HEK293T (cell line): ENCODE results near the gene ONECUT1.

ENCODE experiments used
- CTCF ChIA-PET: fragments of 350-600 bp; formaldehyde crosslinking; extraction: SDS; loops from one replicate; lab custom pipeline; 2021; ENCODE audit warnings: antibody characterized with exemption, inconsistent platforms; lab: Yijun Ruan, JAX
- POLR2A ChIA-PET: fragments of 350-600 bp; formaldehyde crosslinking; extraction: SDS; loops from one replicate; lab custom pipeline; 2020; ENCODE audit warnings: antibody characterized with exemption, inconsistent platforms; lab: Yijun Ruan, JAX
- DNase-seq: peaks from one replicate; pipeline ENCODE4 v3.0.0; 2012; ENCODE audit warnings: mixed read lengths; ENCODE audit errors: extremely low spot score
- ARNT ChIP-seq: fragments of 450-650 bp; IDR thresholded peaks from 2 replicates; pipeline ENCODE4 v1.6.1; 2017; ENCODE audit warnings: mild to moderate bottlenecking
- BHLHE40 ChIP-seq: fragments of 450-650 bp; IDR thresholded peaks from 2 replicates; pipeline ENCODE4 v1.6.1; 2016; ENCODE audit warnings: mild to moderate bottlenecking, moderate library complexity, borderline replicate concordance
- CTBP1 ChIP-seq: fragments of 450-650 bp; IDR thresholded peaks from 2 replicates; pipeline ENCODE4 v1.6.1; 2016; ENCODE audit warnings: borderline replicate concordance
- ELF4 ChIP-seq: fragments of 450-650 bp; IDR thresholded peaks from 2 replicates; pipeline ENCODE4 v1.6.1; 2017; ENCODE audit warnings: antibody characterized with exemption
- FOXA1 ChIP-seq: fragments of 450-650 bp; IDR thresholded peaks from 2 replicates; pipeline ENCODE4 v1.6.1; 2016; ENCODE audit warnings: mild to moderate bottlenecking
- FOXK2 ChIP-seq: fragments of 450-650 bp; IDR thresholded peaks from 2 replicates; pipeline ENCODE4 v1.6.1; 2016; ENCODE audit warnings: mild to moderate bottlenecking
- FOXM1 ChIP-seq: fragments of 450-650 bp; IDR thresholded peaks from 2 replicates; pipeline ENCODE4 v1.6.1; 2017; ENCODE audit warnings: mild to moderate bottlenecking, borderline replicate concordance
- HDGF ChIP-seq: fragments of 450-650 bp; IDR thresholded peaks from 2 replicates; pipeline ENCODE4 v1.6.1; 2017; ENCODE audit warnings: antibody characterized with exemption, borderline replicate concordance
- L3MBTL2 ChIP-seq: fragments of 450-650 bp; conservative IDR thresholded peaks from 2 replicates; pipeline ENCODE4 v1.6.1; 2016; ENCODE audit warnings: mild to moderate bottlenecking
- LEF1 ChIP-seq: fragments of 450-650 bp; IDR thresholded peaks from 2 replicates; pipeline ENCODE4 v1.6.1; 2017; ENCODE audit warnings: mild to moderate bottlenecking, borderline replicate concordance
- NFRKB ChIP-seq: fragments of 450-650 bp; IDR thresholded peaks from 2 replicates; pipeline ENCODE4 v1.6.1; 2016; ENCODE audit warnings: mild to moderate bottlenecking, moderate library complexity
- PKNOX1 ChIP-seq: fragments of 450-650 bp; IDR thresholded peaks from 2 replicates; pipeline ENCODE4 v1.6.1; 2016
- SP1 ChIP-seq: fragments of 450-650 bp; IDR thresholded peaks from 2 replicates; pipeline ENCODE4 v1.6.1; 2017
- SUZ12 ChIP-seq: fragments of 450-650 bp; IDR thresholded peaks from 2 replicates; pipeline ENCODE4 v1.6.1; 2016; ENCODE audit warnings: mild to moderate bottlenecking
- TARDBP ChIP-seq: fragments of 450-650 bp; IDR thresholded peaks from 2 replicates; pipeline ENCODE4 v1.6.1; 2016
- ZNF384 ChIP-seq: fragments of 450-650 bp; IDR thresholded peaks from 2 replicates; pipeline ENCODE4 v1.6.1; 2016

ONECUT1 gene

GRCh38 chr15:52733088-52733487 lies 57.0 kb downstream of the ONECUT1 start:
- POLR2A ChIA-PET = no interaction called here
- no peak for DNase-seq
- no peak for TF ChIP-seq ARNT
- no peak for TF ChIP-seq SUZ12
- TF ChIP-seq BHLHE40 = no peak
- TF ChIP-seq FOXA1 = no peak
- TF ChIP-seq CTBP1 = no peak
- no peak for TF ChIP-seq TARDBP
- no peak for TF ChIP-seq SP1
- no peak for TF ChIP-seq L3MBTL2
- no peak for TF ChIP-seq ZNF384
- no peak for TF ChIP-seq PKNOX1
- no peak for TF ChIP-seq FOXM1
- no peak for TF ChIP-seq ELF4
- no peak for TF ChIP-seq LEF1
- TF ChIP-seq HDGF = no peak
- no peak for TF ChIP-seq FOXK2
- CTCF ChIA-PET = no interaction called here

GRCh38 chr15:52732551-52732950 lies 57.6 kb downstream of the ONECUT1 start:
- TF ChIP-seq SUZ12 (no peak), FOXK2 (no peak), L3MBTL2 (no peak), HDGF (no peak), PKNOX1 (no peak), BHLHE40 (no peak), SP1 (no peak), TARDBP (no peak), NFRKB (no peak), ELF4 (no peak), ARNT (no peak), FOXM1 (no peak)
- CTCF ChIA-PET = no interaction called here
- DNase-seq = no peak
- POLR2A ChIA-PET = no interaction called here

GRCh38 chr15:52731732-52732470 lies 58.2 kb downstream of the ONECUT1 start:
- CTCF ChIA-PET = interaction anchor here (0.6 to 0.7 kb wide), 3 partner anchors 16 to 496 kb away, joined by 3 to 11 read pairs (median 3); no protein-coding TSS in a partner anchor
- POLR2A ChIA-PET = no interaction called here
- no peak for TF ChIP-seq BHLHE40
- TF ChIP-seq NFRKB = no peak
- no peak for TF ChIP-seq PKNOX1
- no peak for TF ChIP-seq FOXK2
- TF ChIP-seq FOXM1 = no peak
- TF ChIP-seq HDGF = no peak
- TF ChIP-seq ZNF384 = no peak
- no peak for DNase-seq

GRCh38 chr15:52731004-52731403 lies 59.1 kb downstream of the ONECUT1 start:
- POLR2A ChIA-PET = no interaction called here
- TF ChIP-seq SUZ12 (no peak), ELF4 (no peak), ARNT (no peak), SP1 (no peak), HDGF (no peak), FOXK2 (no peak), FOXM1 (no peak), L3MBTL2 (no peak), ZNF384 (no peak), LEF1 (no peak), PKNOX1 (no peak)
- CTCF ChIA-PET = interaction anchor here (0.7 to 0.8 kb wide), 2 partner anchors 15 to 503 kb away, joined by 3 to 11 read pairs; no protein-coding TSS in a partner anchor
- DNase-seq = no peak

GRCh38 chr15:52730594-52730993 lies 59.5 kb downstream of the ONECUT1 start:
- CTCF ChIA-PET = interaction anchor here (0.8 kb wide), 1 partner anchor 503 kb away, joined by 3 read pairs; no protein-coding TSS in a partner anchor
- no peak for TF ChIP-seq SUZ12
- TF ChIP-seq SP1 = no peak
- TF ChIP-seq ELF4 = no peak
- no peak for TF ChIP-seq TARDBP
- TF ChIP-seq FOXK2 = no peak
- no peak for TF ChIP-seq LEF1
- TF ChIP-seq ZNF384 = no peak
- no peak for TF ChIP-seq FOXM1
- no peak for TF ChIP-seq CTBP1
- no peak for TF ChIP-seq PKNOX1
- no peak for TF ChIP-seq L3MBTL2
- TF ChIP-seq NFRKB = no peak
- no peak for TF ChIP-seq ARNT
- POLR2A ChIA-PET = no interaction called here
- DNase-seq = no peak
